CD14-positive monocyte (primary cell): ENCODE results near the gene DIAPH2. TPM values are rescaled to one million over a fixed set of nuclear protein-coding genes. Genes with fewer than 3 reads are reported as not detected.

ENCODE experiments used
- DNase-seq, 3 donors: peaks; one replicate each; pipeline ENCODE4 v3.0.0-alpha.2; 2011 to 2022
- H2AFZ ChIP-seq: 2 replicates; pipeline ENCODE4 v1.6.0; 2012; ENCODE audit warnings: mild to moderate bottlenecking, low read depth, low read length, inconsistent platforms; ENCODE audit not compliant: insufficient read depth, poor library complexity, severe bottlenecking
- H3K27ac ChIP-seq, 2 donors: 1 replicate in 1 of 2; 2 replicates in 1 of 2; pipeline ENCODE4 v1.5.1; 2012 to 2013; ENCODE audit warnings: low read length in 2 of 2, control low read depth in 1 of 2, inconsistent platforms in 1 of 2, low read depth in 1 of 2, mild to moderate bottlenecking in 1 of 2
- H3K27me3 ChIP-seq, 2 donors: one replicate each; pipeline versions ENCODE4 v1.6.0 to v1.6.1; 2011 to 2013; ENCODE audit warnings: low read length in 2 of 2; ENCODE audit not compliant: control insufficient read depth in 2 of 2, insufficient read depth in 2 of 2
- H3K36me3 ChIP-seq, 2 donors: replicated peaks in 1 of 2; 1 replicate in 1 of 2; 2 replicates in 1 of 2; pipeline versions ENCODE4 v1.5.1 to v1.6.1; 2012 to 2013; ENCODE audit warnings: low read length in 2 of 2, control low read depth in 1 of 2, inconsistent platforms in 1 of 2, mild to moderate bottlenecking in 1 of 2; ENCODE audit not compliant: insufficient read depth in 2 of 2, control insufficient read depth in 1 of 2
- H3K4me1 ChIP-seq, 2 donors: 1 replicate in 1 of 2; 2 replicates in 1 of 2; pipeline versions ENCODE4 v1.5.1 to v1.6.1; 2012 to 2013; ENCODE audit warnings: low read length in 2 of 2, control low read depth in 1 of 2, inconsistent platforms in 1 of 2, mild to moderate bottlenecking in 1 of 2, moderate library complexity in 1 of 2; ENCODE audit not compliant: insufficient read depth in 2 of 2, control insufficient read depth in 1 of 2
- H3K4me2 ChIP-seq: replicated peaks from 2 replicates; pipeline ENCODE3; 2012; ENCODE audit warnings: low read length, moderate library complexity, mild to moderate bottlenecking; ENCODE audit not compliant: poor library complexity, severe bottlenecking; ENCODE audit errors: extremely low read depth
- H3K4me3 ChIP-seq, 3 experiments: fragments of 200-600 bp in 1 of 3; sonication (generic) in 1 of 3; replicated peaks in 1 of 3; 1 replicate in 2 of 3; 2 replicates in 1 of 3; pipeline ENCODE4 v1.5.1; 2011 to 2013; ENCODE audit warnings: low read length in 3 of 3, mild to moderate bottlenecking in 3 of 3, control low read depth in 2 of 3, low read depth in 2 of 3, inconsistent platforms in 1 of 3, moderate library complexity in 1 of 3
- H3K79me2 ChIP-seq: 2 replicates; pipeline ENCODE4 v1.6.0; 2012; ENCODE audit warnings: mild to moderate bottlenecking, control low read depth, inconsistent platforms, low read length, moderate library complexity; ENCODE audit not compliant: insufficient read depth
- H3K9ac ChIP-seq: 2 replicates; pipeline ENCODE4 v1.6.0; 2017; ENCODE audit warnings: low read length, mild to moderate bottlenecking; ENCODE audit not compliant: insufficient read depth, poor library complexity, severe bottlenecking
- H3K9me3 ChIP-seq, 2 donors: replicated peaks in 1 of 2; 1 replicate in 1 of 2; 2 replicates in 1 of 2; pipeline versions ENCODE4 v1.5.1 to v1.6.1; 2012 to 2013; ENCODE audit warnings: low read length in 2 of 2, control low read depth in 1 of 2; ENCODE audit not compliant: control insufficient read depth in 1 of 2, insufficient read depth in 1 of 2
- H4K20me1 ChIP-seq: 2 replicates; pipeline ENCODE4 v1.6.0; 2012; ENCODE audit warnings: mild to moderate bottlenecking, low read length, control low read depth, moderate library complexity; ENCODE audit not compliant: insufficient read depth
- H3K27ac Mint-ChIP-seq, 7 donors: one replicate each; pipeline ENCODE4 v1.8.0; 2020; ENCODE audit warnings: mild to moderate bottlenecking in 7 of 7, mixed read lengths in 7 of 7, moderate library complexity in 6 of 7, inconsistent platforms in 2 of 7
- H3K27me3 Mint-ChIP-seq, 3 donors: one replicate each; pipeline ENCODE4 v1.8.0; 2021 to 2022; ENCODE audit warnings: low read depth in 3 of 3, mild to moderate bottlenecking in 3 of 3, mixed read lengths in 3 of 3, moderate library complexity in 3 of 3, inconsistent platforms in 1 of 3
- H3K36me3 Mint-ChIP-seq, 2 donors: one replicate each; pipeline ENCODE4 v1.8.0; 2020; ENCODE audit warnings: mixed read lengths in 2 of 2, inconsistent platforms in 1 of 2, mild to moderate bottlenecking in 1 of 2
- H3K4me1 Mint-ChIP-seq: one replicate; pipeline ENCODE4 v1.8.0; 2020; ENCODE audit warnings: mild to moderate bottlenecking, mixed read lengths
- H3K4me3 Mint-ChIP-seq, 2 donors: one replicate each; pipeline ENCODE4 v1.8.0; 2020; ENCODE audit warnings: mild to moderate bottlenecking in 2 of 2, mixed read lengths in 2 of 2, moderate library complexity in 1 of 2
- H3K9me3 Mint-ChIP-seq, 7 donors: one replicate each; pipeline ENCODE4 v1.8.0; 2020 to 2022; ENCODE audit warnings: mixed read lengths in 7 of 7, mild to moderate bottlenecking in 6 of 7, moderate library complexity in 6 of 7, inconsistent platforms in 2 of 7
- CTCF ChIP-seq: fragments of 200-600 bp; IDR thresholded peaks from one replicate; pipeline ENCODE4 v1.8.0; 2022; ENCODE audit warnings: antibody characterized with exemption, mild to moderate bottlenecking
- WGBS: methylation state at CpG from one replicate; pipeline ENCODE4 v1.1.5; 2013; ENCODE audit warnings: missing lambda C conversion rate; ENCODE audit not compliant: insufficient coverage; 5-methylcytosine and 5-hydroxymethylcytosine counted together
- intact Hi-C, 2 donors: fragments of 100-400 bp; cut with micrococcal nuclease; formaldehyde crosslinking; loops; one replicate each; pipeline versions ENCODE4 v1.15.0 to v1.15.1; 2023
- polyA plus RNA-seq, 3 donors: library from polyadenylated mRNA; depleted of rRNA in 1 of 3; unstranded in 2 of 3; stranded (reverse) in 1 of 3; fragments of 300-500 nt in 2 of 3; fragments of >200 nt in 1 of 3; fragmentation: Illumina TruSeq in 2 of 3; gene quantifications; 1 replicate in 2 of 3; 2 replicates in 1 of 3; pipeline ENCODE4 v1.2.3, GENCODE V29; 2012 to 2021

DIAPH2 gene
- polyA plus RNA-seq, 3 donors: 9.5 to 20.5 (median 11.4) TPM

- no peaks in the 10 kb centered on the region for H3K9me3 ChIP-seq
- no peak overlapping the region for H3K9ac ChIP-seq
- no peak for TF ChIP-seq CTCF
- no peaks in the 10 kb centered on the region for H3K79me2 ChIP-seq
- no peaks in the 10 kb centered on the region for H3K9me3 Mint-ChIP-seq
- H2AFZ ChIP-seq: no peak overlapping the region
- no peak overlapping the region for H3K4me2 ChIP-seq
- no peaks in the 10 kb centered on the region for H4K20me1 ChIP-seq
- H3K4me3 ChIP-seq: no peak overlapping the region
- no CpG with 5 or more reads among the region's 3 CpGs for WGBS
- peaks cover 0 to 4% (median 0%) of the 10 kb centered on the region in 3 donors for H3K27me3 Mint-ChIP-seq
- no peaks in the 10 kb centered on the region for H3K4me1 ChIP-seq
- no peak overlapping the region for H3K27ac ChIP-seq
- no peaks in the 10 kb centered on the region for H3K4me1 Mint-ChIP-seq
- no peaks in the 10 kb centered on the region for H3K27me3 ChIP-seq
- H3K4me3 Mint-ChIP-seq: no peak overlapping the region
- H3K36me3 Mint-ChIP-seq: peaks cover 3% of the 10 kb centered on the region in 2 donors
- intact Hi-C loops: no loop called here
- no peak overlapping the region for H3K27ac Mint-ChIP-seq
- no peaks in the 10 kb centered on the region for H3K36me3 ChIP-seq
- no peak for DNase-seq
These were observed 790.3 kb downstream of the DIAPH2 start for GRCh38 chrX:97474933-97475332.

GRCh38 chrX:97479106-97479890 lies 794.7 kb downstream of the DIAPH2 start:
- Histone ChIP-seq H3K4me1 (no peaks in the 10 kb centered on the region), H2AFZ (no peak overlapping the region), H3K36me3 (no peaks in the 10 kb centered on the region), H3K4me2 (no peak overlapping the region), H3K79me2 (no peaks in the 10 kb centered on the region), H3K4me3 (no peak overlapping the region), H4K20me1 (no peaks in the 10 kb centered on the region), H3K27me3 (no peaks in the 10 kb centered on the region), H3K9me3 (no peaks in the 10 kb centered on the region), H3K27ac (no peak overlapping the region), H3K9ac (no peak overlapping the region)
- Mint-ChIP-seq H3K36me3 (no peaks in the 10 kb centered on the region), H3K9me3 (no peaks in the 10 kb centered on the region), H3K4me1 (no peaks in the 10 kb centered on the region), H3K4me3 (no peak overlapping the region), H3K27ac (no peak overlapping the region), H3K27me3 (peaks cover 0 to 1% (median 0%) of the 10 kb centered on the region in 3 donors)
- no peak for TF ChIP-seq CTCF
- no CpG with 5 or more reads among the region's 3 CpGs for WGBS
- intact Hi-C loops: no loop called here
- no peak for DNase-seq
